NT2/D1 (cell line): ENCODE results near the gene PRPF40B.

Source experiments
- SUZ12 ChIP-seq: IDR thresholded peaks from 2 replicates; pipeline ENCODE4 v1.6.1; 2011; ENCODE audit not compliant: insufficient read length, insufficient read depth; ENCODE audit errors: extremely low read depth
- YY1 ChIP-seq: IDR thresholded peaks from 2 replicates; pipeline ENCODE4 v1.6.1; 2011; ENCODE audit not compliant: insufficient read length, insufficient read depth

DNA sequence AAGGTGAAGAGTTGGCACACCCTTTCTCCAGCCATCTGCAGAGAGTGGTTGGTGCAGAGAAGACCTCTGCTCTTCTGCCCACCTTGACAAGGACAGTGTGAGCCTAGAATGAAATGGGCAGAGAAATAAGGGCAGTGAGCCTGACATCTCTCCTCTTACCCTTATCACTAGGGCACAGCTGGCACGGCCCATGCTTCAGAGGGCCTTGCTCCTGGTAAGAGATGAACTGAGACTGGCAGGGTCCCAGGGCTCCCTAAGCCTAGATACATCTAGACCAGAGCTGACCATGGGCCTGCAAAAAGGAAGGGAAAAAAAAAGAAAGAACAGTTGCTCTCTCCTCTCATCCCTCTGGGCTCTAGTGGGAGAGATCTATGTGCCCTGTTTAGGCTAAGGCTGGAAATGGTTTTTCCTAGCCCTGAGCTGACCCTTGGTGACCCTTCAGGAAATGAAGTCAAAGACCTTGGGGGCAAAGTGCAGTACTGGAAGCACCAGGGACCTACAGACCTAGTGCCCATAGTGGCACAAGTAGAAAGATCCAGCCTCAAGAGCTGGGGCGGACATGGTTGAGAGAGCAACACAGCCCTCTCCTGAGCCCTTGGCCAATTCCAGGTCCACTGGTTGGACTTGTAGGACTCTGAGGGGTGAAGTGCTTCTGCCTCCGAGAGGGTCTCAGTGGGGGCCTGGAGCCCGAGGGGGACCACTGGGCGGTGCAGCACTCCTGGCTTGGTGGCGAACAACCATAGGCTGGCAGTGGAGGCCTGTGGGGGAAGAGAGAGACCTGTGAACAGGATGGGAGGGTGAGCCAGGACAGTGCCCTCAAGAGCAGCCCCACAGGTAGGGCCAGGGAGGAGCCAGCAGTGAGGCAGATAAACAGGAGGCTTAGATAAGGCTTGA is 22.0 kb downstream of the PRPF40B start:
- TF ChIP-seq SUZ12 (no peak), YY1 (no peak)
